ENCODE measurements around the gene HEMK1. TPM values are rescaled to one million over a fixed set of nuclear protein-coding genes. Genes with fewer than 3 reads are reported as not detected.

HEMK1 gene
- total RNA-seq, 1 donor from 2014 or later: 10.9 TPM

DNA sequence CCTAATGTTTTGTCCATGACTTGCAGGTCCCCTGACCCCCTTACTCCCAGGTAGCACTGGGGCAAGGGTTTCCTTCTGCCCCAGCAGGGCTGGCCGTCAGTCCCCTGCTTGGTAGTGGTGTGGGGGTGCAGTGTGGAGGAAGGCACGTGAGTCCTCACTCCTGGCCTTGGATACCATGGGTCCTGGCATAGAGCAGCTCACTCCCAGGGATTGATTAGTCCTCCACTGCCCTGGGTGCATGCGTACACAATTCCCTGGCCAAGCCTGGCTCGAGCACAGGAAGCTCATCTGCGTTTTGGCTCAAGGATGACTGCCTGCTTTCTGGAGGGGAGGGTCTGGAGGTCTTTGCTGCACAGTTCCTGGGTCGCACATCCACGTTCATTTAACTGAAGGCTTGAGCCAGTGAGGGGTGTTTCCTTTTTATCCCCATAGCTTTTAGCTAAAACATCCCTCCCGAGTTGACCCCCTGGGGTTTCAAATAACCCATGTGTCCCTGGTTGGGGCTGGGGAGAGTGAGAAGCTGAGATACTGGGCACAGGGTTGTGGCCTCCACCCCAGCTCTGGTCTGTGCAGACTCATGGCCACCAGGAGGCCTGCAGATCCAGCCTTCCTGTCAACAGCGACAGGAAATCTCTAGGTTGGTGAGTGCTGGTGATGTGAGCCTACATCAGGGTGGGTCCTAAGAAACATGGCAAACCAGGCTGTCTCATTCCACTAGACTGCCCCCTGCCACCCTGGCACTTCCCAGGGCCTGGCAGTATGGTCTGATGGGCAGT lies 11.5 kb downstream of the HEMK1 start:
- Mint-ChIP-seq H3K4me3 (ENCODE audit: unreplicated experiment) (no peak overlapping the region), H3K27me3 (ENCODE audit: unreplicated experiment) (peaks cover 6% of the 10 kb centered on the region), H3K9me3 (ENCODE audit: unreplicated experiment) (no peaks in the 10 kb centered on the region), H3K36me3 (ENCODE audit: low read depth, unreplicated experiment) (peaks cover 10% of the 10 kb centered on the region), H3K27ac (ENCODE audit: unreplicated experiment) (no peak overlapping the region), H3K4me1 (ENCODE audit: unreplicated experiment) (peaks cover 7% of the 10 kb centered on the region)
- TF ChIP-seq, protein P1, sequence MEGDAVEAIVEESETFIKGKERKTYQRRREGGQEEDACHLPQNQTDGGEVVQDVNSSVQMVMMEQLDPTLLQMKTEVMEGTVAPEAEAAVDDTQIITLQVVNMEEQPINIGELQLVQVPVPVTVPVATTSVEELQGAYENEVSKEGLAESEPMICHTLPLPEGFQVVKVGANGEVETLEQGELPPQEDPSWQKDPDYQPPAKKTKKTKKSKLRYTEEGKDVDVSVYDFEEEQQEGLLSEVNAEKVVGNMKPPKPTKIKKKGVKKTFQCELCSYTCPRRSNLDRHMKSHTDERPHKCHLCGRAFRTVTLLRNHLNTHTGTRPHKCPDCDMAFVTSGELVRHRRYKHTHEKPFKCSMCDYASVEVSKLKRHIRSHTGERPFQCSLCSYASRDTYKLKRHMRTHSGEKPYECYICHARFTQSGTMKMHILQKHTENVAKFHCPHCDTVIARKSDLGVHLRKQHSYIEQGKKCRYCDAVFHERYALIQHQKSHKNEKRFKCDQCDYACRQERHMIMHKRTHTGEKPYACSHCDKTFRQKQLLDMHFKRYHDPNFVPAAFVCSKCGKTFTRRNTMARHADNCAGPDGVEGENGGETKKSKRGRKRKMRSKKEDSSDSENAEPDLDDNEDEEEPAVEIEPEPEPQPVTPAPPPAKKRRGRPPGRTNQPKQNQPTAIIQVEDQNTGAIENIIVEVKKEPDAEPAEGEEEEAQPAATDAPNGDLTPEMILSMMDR (IDR thresholded peaks at IDR 0.05; ENCODE audit: unreplicated experiment): peak; percentile 27
- no peak for DNase-seq (ENCODE audit: low spot score)

DNA sequence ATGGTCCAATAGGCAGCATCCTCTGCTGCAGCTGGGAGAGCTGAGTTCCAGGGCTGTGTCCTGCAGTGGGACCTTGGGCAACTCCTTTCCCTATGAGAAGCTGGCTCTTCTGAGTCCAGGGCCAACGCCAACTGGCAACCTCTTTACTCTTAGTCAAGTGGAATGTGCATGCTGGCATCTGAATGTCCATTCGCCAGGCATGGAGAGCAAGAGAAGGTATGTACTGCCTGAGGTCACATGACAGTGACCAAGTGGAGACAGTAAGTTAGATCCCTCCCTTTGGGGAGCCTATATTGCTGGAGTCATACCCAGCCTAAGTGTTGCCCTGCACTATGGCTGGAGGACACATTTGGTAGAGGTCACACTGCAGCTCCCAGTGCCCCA lies 12.1 kb downstream of the HEMK1 start:
- Mint-ChIP-seq H3K9me3 (ENCODE audit: unreplicated experiment) (no peaks in the 10 kb centered on the region), H3K27me3 (ENCODE audit: unreplicated experiment) (peaks cover 6% of the 10 kb centered on the region)

DNA sequence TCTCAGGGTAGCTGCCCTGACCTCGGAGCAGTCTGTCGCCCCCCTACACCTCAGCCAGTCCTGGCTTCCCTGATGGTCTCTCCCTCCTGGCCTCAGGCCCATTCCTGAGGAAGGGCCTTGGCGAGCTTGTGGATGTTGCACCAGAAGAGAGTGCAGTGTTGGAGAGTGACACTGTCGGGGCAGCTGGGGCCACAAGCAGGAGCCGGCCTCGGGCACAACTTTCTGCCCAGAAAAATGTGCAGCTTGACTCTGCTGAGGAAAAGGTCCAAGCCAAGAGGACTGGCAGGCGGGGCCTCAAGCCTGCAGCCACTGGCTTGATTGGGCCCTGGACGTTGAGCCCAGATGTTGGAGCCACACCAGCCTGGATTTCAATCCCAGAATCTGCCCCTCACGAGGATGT lies 12.8 kb downstream of the HEMK1 start:
- no peak for DNase-seq (ENCODE audit: low spot score)
- Mint-ChIP-seq H3K36me3 (ENCODE audit: low read depth, unreplicated experiment) (peaks cover 10% of the 10 kb centered on the region), H3K4me3 (ENCODE audit: unreplicated experiment) (no peak overlapping the region), H3K9me3 (ENCODE audit: unreplicated experiment) (no peaks in the 10 kb centered on the region), H3K27me3 (ENCODE audit: unreplicated experiment) (peaks cover 6% of the 10 kb centered on the region), H3K27ac (ENCODE audit: unreplicated experiment) (no peak overlapping the region), H3K4me1 (ENCODE audit: unreplicated experiment) (peaks cover 7% of the 10 kb centered on the region)
- TF ChIP-seq, protein P1 (IDR thresholded peaks at IDR 0.05; ENCODE audit: unreplicated experiment): no peak

More for the DNA sequence above, 12.1 kb downstream of the HEMK1 start:
- no peak for DNase-seq (ENCODE audit: low spot score)
- TF ChIP-seq, protein P1 (IDR thresholded peaks at IDR 0.05; ENCODE audit: unreplicated experiment): no peak
- H3K27ac Mint-ChIP-seq (ENCODE audit: unreplicated experiment): no peak overlapping the region
- H3K4me3 Mint-ChIP-seq (ENCODE audit: unreplicated experiment): no peak overlapping the region
- H3K36me3 Mint-ChIP-seq (ENCODE audit: low read depth, unreplicated experiment): peaks cover 10% of the 10 kb centered on the region
- H3K4me1 Mint-ChIP-seq (ENCODE audit: unreplicated experiment): peaks cover 7% of the 10 kb centered on the region

DNA sequence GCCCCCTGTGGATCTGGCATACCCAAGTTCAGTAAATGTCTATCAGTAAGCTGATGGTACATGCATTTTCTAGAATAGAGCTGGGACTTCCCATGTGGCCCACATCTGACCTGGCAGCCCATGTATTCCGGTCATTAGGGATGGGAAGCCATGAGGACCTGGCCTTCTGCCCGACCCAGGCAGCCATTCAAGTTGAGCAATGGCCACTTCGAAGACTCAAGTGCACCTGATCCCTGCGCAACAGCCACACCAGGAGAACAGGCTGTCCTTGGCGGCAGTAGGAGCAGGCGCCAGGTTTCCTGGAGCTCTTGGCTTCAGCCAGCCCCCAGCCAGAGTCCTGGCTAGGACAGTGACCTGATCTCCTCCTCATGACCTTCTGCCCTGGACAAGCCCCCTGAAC lies 14.6 kb downstream of the HEMK1 start:
- H3K27ac Mint-ChIP-seq (ENCODE audit: unreplicated experiment): peak overlapping the region; percentile 49

GRCh38 chr3:50584391-50584790 lies 15.1 kb downstream of the HEMK1 start:
- H3K27ac Mint-ChIP-seq (ENCODE audit: unreplicated experiment): peak overlapping the region; percentile 49
- DNase-seq (ENCODE audit: low spot score): no peak

More for the DNA sequence above, 14.6 kb downstream of the HEMK1 start:
- peaks cover 6% of the 10 kb centered on the region for H3K27me3 Mint-ChIP-seq (ENCODE audit: unreplicated experiment)
- peaks cover 7% of the 10 kb centered on the region for H3K4me1 Mint-ChIP-seq (ENCODE audit: unreplicated experiment)
- H3K36me3 Mint-ChIP-seq (ENCODE audit: low read depth, unreplicated experiment): peaks cover 10% of the 10 kb centered on the region
- DNase-seq (ENCODE audit: low spot score): no peak
- TF ChIP-seq, protein P1 (IDR thresholded peaks at IDR 0.05; ENCODE audit: unreplicated experiment): no peak
- H3K4me3 Mint-ChIP-seq (ENCODE audit: unreplicated experiment): no peak overlapping the region
- no peaks in the 10 kb centered on the region for H3K9me3 Mint-ChIP-seq (ENCODE audit: unreplicated experiment)

More at GRCh38 chr3:50584391-50584790, 15.1 kb downstream of the HEMK1 start:
- Mint-ChIP-seq H3K27me3 (ENCODE audit: unreplicated experiment) (peaks cover 4% of the 10 kb centered on the region), H3K4me3 (ENCODE audit: unreplicated experiment) (no peak overlapping the region), H3K36me3 (ENCODE audit: low read depth, unreplicated experiment) (peaks cover 10% of the 10 kb centered on the region), H3K9me3 (ENCODE audit: unreplicated experiment) (no peaks in the 10 kb centered on the region), H3K4me1 (ENCODE audit: unreplicated experiment) (peaks cover 7% of the 10 kb centered on the region)
- TF ChIP-seq, protein P1 (IDR thresholded peaks at IDR 0.05; ENCODE audit: unreplicated experiment): no peak

Measured in endothelial cell (in vitro differentiated cells).